Stimulated activated naive CD8-positive, alpha-beta T cell treated with anti-CD3 and anti-CD28 coated beads, Interleukin-15, Interleukin-2, amounts not matched to agents 100 ng/mL and 50 ng/mL, for 24 hours (primary cell): ENCODE measurements around the gene UBE2J2.
A peak's percentile ranks its signal among the peaks of the same experiment; 100 is the strongest.
"Not testable (repeated sequence)": the region's sequence is repeated elsewhere in the genome, so short reads cannot be mapped to it uniquely, and the experiment has no call there.

Experiments used
- H3K27ac Mint-ChIP-seq: one replicate; pipeline ENCODE4 v1.8.0; 2021; ENCODE audit warnings: mild to moderate bottlenecking, mixed read lengths
- H3K27me3 Mint-ChIP-seq: one replicate; pipeline ENCODE4 v1.8.0; 2021; ENCODE audit warnings: mixed read lengths
- H3K36me3 Mint-ChIP-seq: one replicate; pipeline ENCODE4 v1.8.0; 2021; ENCODE audit warnings: low read depth, mixed read lengths
- H3K4me1 Mint-ChIP-seq: one replicate; pipeline ENCODE4 v1.8.0; 2021; ENCODE audit warnings: low read depth, mixed read lengths
- H3K4me3 Mint-ChIP-seq: one replicate; pipeline ENCODE4 v1.8.0; 2021; ENCODE audit warnings: mild to moderate bottlenecking, mixed read lengths
- H3K9me3 Mint-ChIP-seq: one replicate; pipeline ENCODE4 v1.8.0; 2021; ENCODE audit warnings: mixed read lengths

UBE2J2 gene

DNA sequence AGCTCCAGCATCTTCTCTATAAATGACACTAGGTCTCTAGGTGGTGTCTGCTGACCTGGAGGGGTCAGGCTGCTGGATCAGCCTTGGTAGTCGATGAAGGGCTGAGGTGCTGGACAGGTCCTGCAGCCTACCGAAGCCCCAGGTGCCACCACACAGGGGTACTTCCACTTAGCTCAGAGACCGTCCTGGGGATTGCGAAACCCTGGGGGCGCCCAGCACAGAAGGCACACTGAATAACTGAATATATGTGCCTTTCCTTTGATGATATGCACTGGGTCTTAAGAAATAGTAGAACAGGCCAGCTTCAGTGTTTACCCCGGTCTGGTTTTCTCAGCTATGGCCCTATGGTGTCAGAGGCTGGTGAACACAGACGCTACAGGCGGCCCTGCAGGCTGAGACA lies 10.9 kb downstream of the UBE2J2 start:
- Mint-ChIP-seq H3K27me3 (no peaks in the 10 kb centered on the region), H3K36me3 (peaks cover 39% of the 10 kb centered on the region), H3K27ac (no peak overlapping the region), H3K4me1 (peaks cover 11% of the 10 kb centered on the region), H3K4me3 (no peak overlapping the region), H3K9me3 (no peaks in the 10 kb centered on the region)

- Mint-ChIP-seq H3K27ac (no peak overlapping the region), H3K36me3 (peaks cover 42% of the 10 kb centered on the region), H3K27me3 (no peaks in the 10 kb centered on the region), H3K9me3 (no peaks in the 10 kb centered on the region), H3K4me1 (peaks cover 11% of the 10 kb centered on the region), H3K4me3 (no peak overlapping the region)
Measured at GRCh38 chr1:1262071-1262470, 11.6 kb downstream of the UBE2J2 start.

DNA sequence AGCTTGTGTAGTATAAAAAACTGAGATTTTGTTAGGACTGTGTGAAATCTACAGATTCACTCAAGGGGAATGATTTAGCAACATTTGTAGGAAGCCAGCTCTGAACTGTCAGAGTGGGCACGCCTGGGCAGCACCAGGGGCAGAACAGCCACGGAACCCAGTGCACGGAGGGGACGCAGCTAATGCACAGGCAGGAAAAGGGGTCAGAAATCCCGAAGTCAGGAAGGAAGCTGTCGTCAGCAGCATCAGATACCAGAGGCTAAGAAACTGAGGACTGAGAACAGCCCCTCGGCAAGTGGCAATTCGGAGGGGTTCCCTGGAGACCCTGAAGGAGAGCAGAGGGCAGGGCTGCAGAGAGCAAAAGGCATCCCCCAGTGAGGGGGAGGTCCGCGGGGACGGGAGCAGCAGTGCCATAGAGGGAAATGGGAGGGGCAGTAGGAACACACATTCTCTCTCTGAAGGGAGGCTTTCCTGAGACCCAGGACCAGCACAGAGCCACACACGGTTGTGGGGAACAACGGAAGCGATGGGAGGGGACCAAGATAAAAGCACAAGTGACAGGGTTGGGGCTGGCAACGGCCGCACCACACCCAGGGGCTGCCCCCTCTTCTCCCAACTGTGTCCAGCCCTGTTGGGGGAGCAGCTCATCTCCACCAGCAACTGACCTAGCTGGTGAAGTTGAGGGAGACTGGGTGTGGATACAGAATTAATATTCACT lies 12.7 kb downstream of the UBE2J2 start:
- Mint-ChIP-seq H3K4me1 (peaks cover 9% of the 10 kb centered on the region), H3K36me3 (peaks cover 43% of the 10 kb centered on the region), H3K27ac (peak overlapping the region; percentile 22), H3K4me3 (no peak overlapping the region), H3K27me3 (no peaks in the 10 kb centered on the region), H3K9me3 (no peaks in the 10 kb centered on the region)

GRCh38 chr1:1259951-1260600 lies 13.6 kb downstream of the UBE2J2 start:
- no peaks in the 10 kb centered on the region for H3K27me3 Mint-ChIP-seq
- H3K36me3 Mint-ChIP-seq, result peaks cover 44% of the 10 kb centered on the region
- H3K9me3 Mint-ChIP-seq, result no peaks in the 10 kb centered on the region
- no peak overlapping the region for H3K4me3 Mint-ChIP-seq
- peaks cover 6% of the 10 kb centered on the region for H3K4me1 Mint-ChIP-seq
- no peak overlapping the region for H3K27ac Mint-ChIP-seq

GRCh38 chr1:1259540-1259939 lies 14.1 kb downstream of the UBE2J2 start:
- Mint-ChIP-seq H3K9me3 (no peaks in the 10 kb centered on the region), H3K36me3 (peaks cover 44% of the 10 kb centered on the region), H3K27ac (no peak overlapping the region), H3K27me3 (no peaks in the 10 kb centered on the region), H3K4me1 (peaks cover 6% of the 10 kb centered on the region), H3K4me3 (no peak overlapping the region)

GRCh38 chr1:1259119-1259488 lies 14.6 kb downstream of the UBE2J2 start:
- Mint-ChIP-seq H3K27me3 (no peaks in the 10 kb centered on the region), H3K36me3 (peaks cover 44% of the 10 kb centered on the region), H3K4me3 (no peak overlapping the region), H3K4me1 (peaks cover 6% of the 10 kb centered on the region), H3K27ac (no peak overlapping the region), H3K9me3 (no peaks in the 10 kb centered on the region)

GRCh38 chr1:1256956-1257871 lies 16.4 kb downstream of the UBE2J2 start:
- H3K36me3 Mint-ChIP-seq, result peaks cover 43% of the 10 kb centered on the region
- H3K27ac Mint-ChIP-seq, result no peak overlapping the region
- no peak overlapping the region for H3K4me3 Mint-ChIP-seq
- H3K9me3 Mint-ChIP-seq, result no peaks in the 10 kb centered on the region
- no peaks in the 10 kb centered on the region for H3K27me3 Mint-ChIP-seq
- H3K4me1 Mint-ChIP-seq, result peaks cover 6% of the 10 kb centered on the region

DNA sequence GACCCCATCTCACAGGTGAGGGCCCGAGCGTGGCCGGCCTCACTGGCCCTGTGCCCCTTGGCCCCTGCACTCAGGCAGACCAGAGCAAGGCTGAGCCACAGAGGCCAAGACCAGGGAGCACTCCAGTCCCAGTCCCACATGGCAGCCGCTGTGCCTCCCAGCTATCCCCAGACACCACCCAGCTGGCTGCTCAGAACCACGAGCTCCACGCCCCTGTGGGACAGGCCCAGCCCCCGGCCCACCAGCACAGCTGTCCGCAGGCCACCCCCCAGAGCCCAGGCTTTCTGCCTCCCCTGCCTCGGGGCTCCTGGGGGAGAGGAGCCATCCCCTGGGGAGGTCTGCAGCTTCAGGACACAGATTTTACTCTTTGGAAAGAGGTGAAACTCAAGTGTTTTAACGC lies 18.0 kb downstream of the UBE2J2 start:
- H3K4me1 Mint-ChIP-seq, result peaks cover 6% of the 10 kb centered on the region
- no peaks in the 10 kb centered on the region for H3K9me3 Mint-ChIP-seq
- peaks cover 35% of the 10 kb centered on the region for H3K36me3 Mint-ChIP-seq
- H3K27me3 Mint-ChIP-seq, result no peaks in the 10 kb centered on the region
- H3K4me3 Mint-ChIP-seq, result no peak overlapping the region
- no peak overlapping the region for H3K27ac Mint-ChIP-seq

GRCh38 chr1:1255078-1255477 lies 18.6 kb downstream of the UBE2J2 start:
- Mint-ChIP-seq H3K27me3 (no peaks in the 10 kb centered on the region), H3K27ac (no peak overlapping the region), H3K36me3 (peaks cover 34% of the 10 kb centered on the region), H3K9me3 (no peaks in the 10 kb centered on the region), H3K4me1 (peaks cover 11% of the 10 kb centered on the region), H3K4me3 (no peak overlapping the region)

DNA sequence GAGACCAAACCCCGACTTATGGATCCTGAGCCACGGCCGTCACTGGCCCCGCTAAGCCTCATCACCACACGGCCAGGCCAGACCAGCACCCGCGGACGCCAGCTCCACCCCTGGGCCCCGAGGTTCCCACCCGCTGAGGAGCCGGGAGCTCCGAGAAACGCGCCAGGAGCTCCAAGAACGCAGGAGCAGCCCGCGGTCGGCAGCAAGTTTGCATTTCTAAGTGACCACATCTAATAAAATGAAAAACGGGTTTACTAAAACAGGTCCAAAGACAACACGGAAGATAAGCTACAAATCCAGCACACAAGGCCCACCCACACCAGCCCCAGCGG lies 19.0 kb downstream of the UBE2J2 start:
- no peak overlapping the region for H3K4me3 Mint-ChIP-seq
- no peaks in the 10 kb centered on the region for H3K27me3 Mint-ChIP-seq
- no peak overlapping the region for H3K27ac Mint-ChIP-seq
- peaks cover 16% of the 10 kb centered on the region for H3K4me1 Mint-ChIP-seq
- H3K9me3 Mint-ChIP-seq, result no peaks in the 10 kb centered on the region
- H3K36me3 Mint-ChIP-seq, result peaks cover 30% of the 10 kb centered on the region

- no peak overlapping the region for H3K27ac Mint-ChIP-seq
- H3K36me3 Mint-ChIP-seq, result peaks cover 25% of the 10 kb centered on the region
- no peaks in the 10 kb centered on the region for H3K27me3 Mint-ChIP-seq
- peaks cover 18% of the 10 kb centered on the region for H3K4me1 Mint-ChIP-seq
- no peaks in the 10 kb centered on the region for H3K9me3 Mint-ChIP-seq
- H3K4me3 Mint-ChIP-seq, result no peak overlapping the region
Measured at GRCh38 chr1:1253972-1254666, 19.5 kb downstream of the UBE2J2 start.

GRCh38 chr1:1253314-1253713 lies 20.3 kb downstream of the UBE2J2 start:
- no peak overlapping the region for H3K27ac Mint-ChIP-seq

GRCh38 chr1:1250786-1251284 lies 22.8 kb downstream of the UBE2J2 start:
- Mint-ChIP-seq H3K9me3 (no peaks in the 10 kb centered on the region), H3K36me3 (peaks cover 14% of the 10 kb centered on the region), H3K4me3 (no peak overlapping the region), H3K27ac (peak overlapping the region; percentile 81), H3K4me1 (peaks cover 18% of the 10 kb centered on the region), H3K27me3 (no peaks in the 10 kb centered on the region)

More at GRCh38 chr1:1253314-1253713, 20.3 kb downstream of the UBE2J2 start:
- peaks cover 18% of the 10 kb centered on the region for H3K4me1 Mint-ChIP-seq
- H3K27me3 Mint-ChIP-seq, result no peaks in the 10 kb centered on the region
- H3K36me3 Mint-ChIP-seq, result peaks cover 25% of the 10 kb centered on the region
- no peaks in the 10 kb centered on the region for H3K9me3 Mint-ChIP-seq
- no peak overlapping the region for H3K4me3 Mint-ChIP-seq

GRCh38 chr1:1248009-1248913 lies 25.4 kb downstream of the UBE2J2 start:
- peaks cover 18% of the 10 kb centered on the region for H3K4me1 Mint-ChIP-seq
- not testable (repeated sequence) for H3K27ac Mint-ChIP-seq, H3K27me3 Mint-ChIP-seq, H3K4me3 Mint-ChIP-seq, H3K36me3 Mint-ChIP-seq, H3K9me3 Mint-ChIP-seq
